ENCODE results near the gene RPS6KA4. TPM values are rescaled to one million over a fixed set of nuclear protein-coding genes. Genes with fewer than 3 reads are reported as not detected.

The RPS6KA4 gene
- polyA plus RNA-seq, 1 donor from 2014 or later, result 24.6 TPM

DNA sequence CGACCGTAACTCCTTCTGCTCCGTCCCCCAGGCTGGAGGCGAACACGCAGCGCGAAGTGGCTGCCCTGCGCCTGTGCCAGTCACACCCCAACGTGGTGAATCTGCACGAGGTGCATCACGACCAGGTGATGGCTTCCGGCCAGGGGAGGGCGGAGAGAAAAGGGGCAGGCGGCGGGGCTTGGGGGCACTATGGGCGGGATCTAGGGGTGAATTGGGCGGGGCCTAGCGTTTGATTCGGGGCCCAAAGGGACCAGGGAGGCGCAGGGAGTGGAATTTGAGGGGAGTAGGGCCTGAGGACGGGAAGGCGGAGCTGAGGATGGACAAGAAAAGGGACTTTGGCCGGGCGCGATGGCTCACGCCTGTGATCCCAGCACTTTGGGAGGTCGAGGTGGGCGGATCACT is 9.7 kb downstream of the RPS6KA4 start:
- no peak for TF ChIP-seq SMC3 (conservative IDR thresholded peaks at IDR 0.05; ENCODE audit: poor library complexity)
- no peak for TF ChIP-seq EZH2 (IDR thresholded peaks at IDR 0.05; ENCODE audit: borderline replicate concordance, insufficient read depth, low read length, poor library complexity, severe bottlenecking)
- TF ChIP-seq, protein P1, sequence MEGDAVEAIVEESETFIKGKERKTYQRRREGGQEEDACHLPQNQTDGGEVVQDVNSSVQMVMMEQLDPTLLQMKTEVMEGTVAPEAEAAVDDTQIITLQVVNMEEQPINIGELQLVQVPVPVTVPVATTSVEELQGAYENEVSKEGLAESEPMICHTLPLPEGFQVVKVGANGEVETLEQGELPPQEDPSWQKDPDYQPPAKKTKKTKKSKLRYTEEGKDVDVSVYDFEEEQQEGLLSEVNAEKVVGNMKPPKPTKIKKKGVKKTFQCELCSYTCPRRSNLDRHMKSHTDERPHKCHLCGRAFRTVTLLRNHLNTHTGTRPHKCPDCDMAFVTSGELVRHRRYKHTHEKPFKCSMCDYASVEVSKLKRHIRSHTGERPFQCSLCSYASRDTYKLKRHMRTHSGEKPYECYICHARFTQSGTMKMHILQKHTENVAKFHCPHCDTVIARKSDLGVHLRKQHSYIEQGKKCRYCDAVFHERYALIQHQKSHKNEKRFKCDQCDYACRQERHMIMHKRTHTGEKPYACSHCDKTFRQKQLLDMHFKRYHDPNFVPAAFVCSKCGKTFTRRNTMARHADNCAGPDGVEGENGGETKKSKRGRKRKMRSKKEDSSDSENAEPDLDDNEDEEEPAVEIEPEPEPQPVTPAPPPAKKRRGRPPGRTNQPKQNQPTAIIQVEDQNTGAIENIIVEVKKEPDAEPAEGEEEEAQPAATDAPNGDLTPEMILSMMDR (IDR thresholded peaks at IDR 0.05; ENCODE audit: poor library complexity, severe bottlenecking), result no peak
- no peak for TF ChIP-seq POLR2AphosphoS5 (IDR thresholded peaks at IDR 0.05)
- TF ChIP-seq EP300 (conservative IDR thresholded peaks at IDR 0.05; ENCODE audit: poor library complexity, severe bottlenecking), result no peak
- TF ChIP-seq, protein P2, sequence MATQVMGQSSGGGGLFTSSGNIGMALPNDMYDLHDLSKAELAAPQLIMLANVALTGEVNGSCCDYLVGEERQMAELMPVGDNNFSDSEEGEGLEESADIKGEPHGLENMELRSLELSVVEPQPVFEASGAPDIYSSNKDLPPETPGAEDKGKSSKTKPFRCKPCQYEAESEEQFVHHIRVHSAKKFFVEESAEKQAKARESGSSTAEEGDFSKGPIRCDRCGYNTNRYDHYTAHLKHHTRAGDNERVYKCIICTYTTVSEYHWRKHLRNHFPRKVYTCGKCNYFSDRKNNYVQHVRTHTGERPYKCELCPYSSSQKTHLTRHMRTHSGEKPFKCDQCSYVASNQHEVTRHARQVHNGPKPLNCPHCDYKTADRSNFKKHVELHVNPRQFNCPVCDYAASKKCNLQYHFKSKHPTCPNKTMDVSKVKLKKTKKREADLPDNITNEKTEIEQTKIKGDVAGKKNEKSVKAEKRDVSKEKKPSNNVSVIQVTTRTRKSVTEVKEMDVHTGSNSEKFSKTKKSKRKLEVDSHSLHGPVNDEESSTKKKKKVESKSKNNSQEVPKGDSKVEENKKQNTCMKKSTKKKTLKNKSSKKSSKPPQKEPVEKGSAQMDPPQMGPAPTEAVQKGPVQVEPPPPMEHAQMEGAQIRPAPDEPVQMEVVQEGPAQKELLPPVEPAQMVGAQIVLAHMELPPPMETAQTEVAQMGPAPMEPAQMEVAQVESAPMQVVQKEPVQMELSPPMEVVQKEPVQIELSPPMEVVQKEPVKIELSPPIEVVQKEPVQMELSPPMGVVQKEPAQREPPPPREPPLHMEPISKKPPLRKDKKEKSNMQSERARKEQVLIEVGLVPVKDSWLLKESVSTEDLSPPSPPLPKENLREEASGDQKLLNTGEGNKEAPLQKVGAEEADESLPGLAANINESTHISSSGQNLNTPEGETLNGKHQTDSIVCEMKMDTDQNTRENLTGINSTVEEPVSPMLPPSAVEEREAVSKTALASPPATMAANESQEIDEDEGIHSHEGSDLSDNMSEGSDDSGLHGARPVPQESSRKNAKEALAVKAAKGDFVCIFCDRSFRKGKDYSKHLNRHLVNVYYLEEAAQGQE (IDR thresholded peaks at IDR 0.05; ENCODE audit: borderline replicate concordance), result no peak
- H4K20me1 ChIP-seq (ENCODE audit: insufficient read depth), result no peaks in the 10 kb centered on the region
- no peaks in the 10 kb centered on the region for H3K9me2 ChIP-seq (ENCODE audit: insufficient read depth, low read length)
- H3K9me3 ChIP-seq (ENCODE audit: low read length), result no peaks in the 10 kb centered on the region
- no peaks in the 10 kb centered on the region for H3K36me3 ChIP-seq (ENCODE audit: insufficient read depth, low read length)
- no peaks in the 10 kb centered on the region for H3F3A ChIP-seq (ENCODE audit: insufficient read depth, low read length, poor library complexity, severe bottlenecking)
- no peak overlapping the region for H2AFZ ChIP-seq (ENCODE audit: low read depth, low read length)
- no peak overlapping the region for H3K27ac ChIP-seq (ENCODE audit: low read length)
- H3K27me3 ChIP-seq (ENCODE audit: insufficient read depth, low read depth, low read length), result no peaks in the 10 kb centered on the region
- no peak overlapping the region for H3K4me3 ChIP-seq (ENCODE audit: low read length)
- no peaks in the 10 kb centered on the region for H3K79me2 ChIP-seq (replicated peaks; ENCODE audit: insufficient read depth, low read length)
- no peak overlapping the region for H3K9ac ChIP-seq (ENCODE audit: low read length)
- H3K4me2 ChIP-seq (ENCODE audit: low read length), result no peak overlapping the region

DNA sequence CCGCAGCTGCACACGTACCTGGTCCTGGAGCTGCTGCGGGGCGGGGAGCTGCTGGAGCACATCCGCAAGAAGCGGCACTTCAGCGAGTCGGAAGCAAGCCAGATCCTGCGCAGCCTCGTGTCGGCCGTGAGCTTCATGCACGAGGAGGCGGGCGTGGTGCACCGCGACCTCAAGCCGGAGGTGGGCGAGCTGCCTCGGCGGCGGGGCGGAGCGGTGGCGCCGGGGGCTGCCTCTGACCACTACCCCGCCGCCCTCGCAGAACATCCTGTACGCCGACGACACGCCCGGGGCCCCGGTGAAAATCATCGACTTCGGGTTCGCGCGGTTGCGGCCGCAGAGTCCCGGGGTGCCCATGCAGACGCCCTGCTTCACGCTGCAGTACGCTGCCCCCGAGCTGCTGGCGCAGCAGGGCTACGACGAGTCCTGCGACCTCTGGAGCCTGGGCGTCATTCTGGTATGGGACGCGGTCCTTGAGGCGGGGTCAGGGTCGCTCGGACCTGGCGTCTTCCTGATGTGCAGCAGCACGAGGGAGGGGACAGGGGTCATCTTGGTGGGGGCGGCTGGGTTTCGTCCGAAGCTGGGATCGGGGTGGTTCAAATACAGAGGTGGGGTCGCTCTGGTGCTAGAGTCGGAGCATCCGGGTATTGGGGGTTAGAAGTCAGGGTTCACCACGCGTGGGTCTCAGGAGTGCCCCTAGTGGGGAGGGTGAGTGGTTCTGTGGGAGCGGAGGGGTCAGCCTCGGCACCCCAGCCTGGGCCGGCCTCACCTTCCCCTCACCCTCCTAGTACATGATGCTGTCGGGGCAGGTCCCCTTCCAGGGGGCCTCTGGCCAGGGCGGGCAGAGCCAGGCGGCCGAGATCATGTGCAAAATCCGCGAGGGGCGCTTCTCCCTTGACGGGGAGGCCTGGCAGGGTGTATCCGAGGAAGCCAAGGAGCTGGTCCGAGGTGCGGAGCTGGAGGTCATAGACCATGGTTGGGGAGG is 10.8 kb downstream of the RPS6KA4 start:
- no peaks in the 10 kb centered on the region for H3F3A ChIP-seq (ENCODE audit: insufficient read depth, low read length, poor library complexity, severe bottlenecking)
- no peaks in the 10 kb centered on the region for H4K20me1 ChIP-seq (ENCODE audit: insufficient read depth)
- TF ChIP-seq POLR2AphosphoS5 (IDR thresholded peaks at IDR 0.05) (no peak), EZH2 (IDR thresholded peaks at IDR 0.05; ENCODE audit: borderline replicate concordance, insufficient read depth, low read length, poor library complexity, severe bottlenecking) (no peak), TAF1 (IDR thresholded peaks at IDR 0.05; ENCODE audit: low read depth) (no peak), MXI1 (conservative IDR thresholded peaks at IDR 0.05; ENCODE audit: poor library complexity, severe bottlenecking) (no peak)
- TF ChIP-seq, protein P2 (IDR thresholded peaks at IDR 0.05; ENCODE audit: borderline replicate concordance), result no peak
- no peak overlapping the region for H3K4me3 ChIP-seq (ENCODE audit: low read length)
- no peak overlapping the region for H2AFZ ChIP-seq (ENCODE audit: low read depth, low read length)
- H3K79me2 ChIP-seq (replicated peaks; ENCODE audit: insufficient read depth, low read length), result no peaks in the 10 kb centered on the region
- H3K9ac ChIP-seq (ENCODE audit: low read length), result no peak overlapping the region
- H3K9me2 ChIP-seq (ENCODE audit: insufficient read depth, low read length), result no peaks in the 10 kb centered on the region
- H3K9me3 ChIP-seq (ENCODE audit: low read length), result no peaks in the 10 kb centered on the region
- no peaks in the 10 kb centered on the region for H3K36me3 ChIP-seq (ENCODE audit: insufficient read depth, low read length)
- no peak overlapping the region for H3K27ac ChIP-seq (ENCODE audit: low read length)
- H3K4me2 ChIP-seq (ENCODE audit: low read length), result no peak overlapping the region
- no peaks in the 10 kb centered on the region for H3K27me3 ChIP-seq (ENCODE audit: insufficient read depth, low read depth, low read length)
